Activated T-helper 1 cell treated with Interleukin-2 at 50 U/mL for 16 hours (primary cell): ENCODE data around the gene NT5DC4.

ENCODE experiments used
- DNase-seq: peaks from one replicate; pipeline ENCODE4 v3.0.0-alpha.2; 2020; ENCODE audit warnings: low read depth

Gene NT5DC4

DNA sequence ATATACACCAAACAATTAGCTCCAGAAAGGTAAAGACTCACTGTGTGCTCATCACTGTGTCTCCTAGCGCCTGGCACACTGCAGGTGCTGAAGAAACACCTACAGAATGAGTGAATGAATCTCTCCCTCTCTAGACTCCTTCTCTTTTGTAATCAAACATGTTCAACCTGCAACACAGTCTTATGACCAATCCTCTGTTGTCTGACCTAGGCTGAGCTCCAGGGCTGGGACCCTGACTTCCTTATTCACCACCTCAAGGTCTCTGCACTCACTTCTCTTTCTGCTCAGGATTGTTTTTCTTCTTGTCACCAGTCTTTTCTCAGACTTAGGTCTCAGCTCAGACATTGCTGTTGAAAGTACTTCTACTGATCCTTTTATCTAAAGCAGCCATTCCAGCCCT is 33.7 kb downstream of the NT5DC4 start:
- DNase-seq: no peak

DNA sequence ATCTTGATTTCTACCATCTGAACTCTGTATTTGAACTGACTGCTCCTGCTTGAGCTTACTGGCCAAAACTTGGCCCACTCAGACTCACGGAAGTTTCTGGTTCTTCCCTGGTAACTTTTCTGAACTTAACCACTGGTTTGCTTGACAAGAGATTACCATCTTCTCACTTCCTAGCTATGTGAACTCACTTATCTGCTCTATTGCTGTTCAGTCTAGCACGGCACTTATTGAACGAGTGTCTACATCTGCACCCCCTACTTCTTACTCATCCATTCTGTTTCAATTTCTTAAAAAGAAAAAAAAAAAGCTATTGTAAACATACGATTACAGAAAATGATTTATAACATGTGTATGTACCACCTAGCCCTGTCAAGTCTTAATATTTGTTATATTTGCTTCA is 34.6 kb downstream of the NT5DC4 start:
- DNase-seq: no peak

DNA sequence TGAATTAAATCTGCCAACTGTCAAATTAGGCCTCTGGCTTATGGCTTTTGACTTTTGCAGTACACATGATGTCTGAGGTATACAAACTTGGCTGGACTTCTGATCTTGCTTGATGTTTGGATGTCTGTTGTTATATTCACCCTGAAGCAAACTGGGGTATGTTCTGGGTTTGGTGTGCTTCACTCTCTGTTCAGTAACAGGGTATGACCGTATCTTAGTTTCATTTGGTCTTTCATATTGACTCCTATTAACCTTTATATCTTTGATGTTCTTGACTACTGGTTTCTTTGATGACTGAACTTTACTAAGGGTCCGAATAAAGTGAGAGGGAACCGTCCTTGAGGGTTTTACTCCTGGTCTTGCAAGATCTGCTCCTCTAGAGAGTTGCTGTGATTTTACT is 35.4 kb downstream of the NT5DC4 start:
- DNase-seq: no peak

DNA sequence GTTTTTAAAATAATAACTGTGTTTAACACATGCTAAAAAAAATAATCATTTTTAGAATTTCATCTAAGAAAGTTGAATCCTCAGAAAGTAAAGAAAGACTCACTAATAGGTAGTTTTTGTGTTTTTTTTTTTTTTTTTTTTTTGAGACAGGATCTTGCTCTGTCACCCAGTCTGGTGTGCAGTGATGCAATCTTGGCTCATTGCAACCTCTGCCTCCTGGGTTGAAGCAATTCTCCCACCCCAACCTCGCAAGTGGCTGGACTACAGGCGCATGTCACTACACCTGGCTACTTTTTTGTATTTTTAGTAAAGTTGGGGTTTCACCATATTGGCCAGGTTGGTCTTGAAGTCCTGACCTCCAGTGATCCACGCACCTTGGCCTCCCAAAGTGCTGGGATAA is 36.4 kb downstream of the NT5DC4 start:
- no peak for DNase-seq

DNA sequence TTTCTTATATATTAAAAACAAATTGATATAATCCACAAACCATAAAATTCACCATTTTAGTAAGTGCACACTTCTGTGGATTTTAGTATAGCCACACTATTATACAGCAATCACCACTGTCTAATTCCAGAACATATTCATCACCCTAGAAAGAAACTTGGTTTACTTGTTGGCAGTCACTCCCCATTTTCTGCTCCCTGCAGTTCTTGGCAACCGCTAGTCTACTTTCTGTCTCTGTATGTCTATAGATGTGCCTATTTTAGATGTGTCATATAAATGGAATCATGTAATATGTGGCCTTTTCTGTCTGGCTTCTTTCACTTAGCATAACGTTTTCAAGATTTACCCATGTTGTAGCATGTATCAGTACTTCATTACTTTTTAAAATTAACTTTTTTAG is 37.9 kb downstream of the NT5DC4 start:
- DNase-seq: no peak

DNA sequence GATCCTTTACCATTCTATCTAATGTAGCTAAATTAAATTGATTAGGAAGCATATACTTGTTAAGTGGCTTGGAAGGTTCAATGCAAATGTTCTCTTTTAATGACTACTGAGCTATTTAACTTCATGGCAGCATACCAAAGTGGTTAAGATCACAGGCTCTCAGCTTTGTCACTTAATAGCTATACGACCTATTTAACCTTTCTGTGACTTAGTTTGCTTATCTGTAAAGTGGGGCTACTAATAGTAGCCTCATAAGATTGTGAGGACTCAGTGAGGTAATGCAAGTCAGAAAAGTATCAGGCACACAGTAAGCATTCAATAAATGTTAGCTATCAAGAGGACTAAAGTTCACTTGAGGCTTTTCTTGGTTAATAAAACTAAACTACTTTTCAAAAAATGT is 39.3 kb downstream of the NT5DC4 start:
- no peak for DNase-seq

DNA sequence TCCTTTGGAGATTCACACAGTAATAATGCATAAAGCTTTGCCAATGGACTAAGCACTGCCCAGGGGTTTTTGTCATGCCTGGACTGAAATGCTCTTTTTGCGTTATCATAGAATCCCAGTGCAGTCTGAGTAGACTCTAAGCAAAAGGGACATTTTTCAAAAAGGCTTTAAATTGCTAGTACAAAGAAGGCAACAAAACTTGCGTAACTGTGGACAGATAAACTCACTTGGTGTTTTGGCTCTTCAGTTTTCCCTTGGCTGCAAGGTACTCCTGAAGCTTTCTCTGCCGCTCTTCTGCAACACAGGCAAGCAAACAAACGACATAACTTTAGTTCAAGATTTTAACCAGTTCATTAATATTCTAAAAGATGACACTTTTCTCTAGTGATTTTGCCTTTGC is 41.5 kb downstream of the NT5DC4 start:
- DNase-seq: no peak

DNA sequence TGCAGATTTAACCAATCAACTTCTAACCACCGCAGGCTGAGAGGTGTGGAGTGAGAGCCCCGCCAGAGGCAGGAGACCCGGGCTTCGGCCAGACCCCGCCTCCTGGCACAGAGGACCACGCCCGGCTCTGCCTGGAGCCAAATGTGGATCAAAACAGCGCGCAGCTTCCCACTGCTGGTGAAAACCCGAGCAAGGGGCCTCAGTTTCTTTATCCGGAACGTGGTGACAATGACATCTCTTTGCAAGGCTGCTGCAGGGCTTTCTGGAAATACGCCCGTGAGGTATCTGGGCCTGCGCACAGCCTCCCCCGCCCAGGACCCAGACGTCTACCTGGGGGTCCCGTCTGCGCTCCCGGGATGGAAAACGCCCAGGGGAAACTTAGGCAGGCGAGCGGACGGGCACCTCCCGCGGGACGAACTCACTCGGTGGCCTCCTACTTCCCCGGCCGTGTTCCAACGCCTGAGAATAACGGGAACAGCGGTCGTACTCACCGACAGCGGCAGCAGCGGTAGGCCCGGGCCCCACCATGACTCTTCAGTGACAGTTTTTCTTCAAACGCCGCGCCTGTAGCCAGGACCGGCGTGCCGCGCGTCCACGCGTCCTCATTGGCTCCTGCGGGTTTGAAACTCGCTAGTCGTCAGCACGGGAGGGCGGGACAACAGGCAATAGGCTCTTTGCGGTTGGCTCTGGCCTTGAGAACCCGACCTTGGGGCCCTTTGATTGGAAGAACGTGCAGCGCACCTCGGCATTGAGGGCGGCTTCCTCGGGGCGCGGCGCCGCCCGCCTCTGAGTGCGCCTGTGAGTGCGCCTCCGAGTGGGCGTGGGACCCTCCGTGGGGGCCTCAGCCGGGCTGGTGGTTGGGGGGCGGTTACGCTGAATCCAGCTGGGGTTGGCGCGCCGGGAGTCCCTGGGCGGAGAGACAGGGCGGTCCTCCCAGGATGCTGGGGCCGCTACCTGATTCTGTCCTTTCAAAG is 43.5 kb downstream of the NT5DC4 start, which contains the start of gene CKAP2L:
Gene CKAP2L, minus strand, starts transcription at position 539 of the 974 bp plus-strand sequence. Its CDS starts 11 bp downstream, at position 528.
- DNase-seq: peak; percentile 91

DNA sequence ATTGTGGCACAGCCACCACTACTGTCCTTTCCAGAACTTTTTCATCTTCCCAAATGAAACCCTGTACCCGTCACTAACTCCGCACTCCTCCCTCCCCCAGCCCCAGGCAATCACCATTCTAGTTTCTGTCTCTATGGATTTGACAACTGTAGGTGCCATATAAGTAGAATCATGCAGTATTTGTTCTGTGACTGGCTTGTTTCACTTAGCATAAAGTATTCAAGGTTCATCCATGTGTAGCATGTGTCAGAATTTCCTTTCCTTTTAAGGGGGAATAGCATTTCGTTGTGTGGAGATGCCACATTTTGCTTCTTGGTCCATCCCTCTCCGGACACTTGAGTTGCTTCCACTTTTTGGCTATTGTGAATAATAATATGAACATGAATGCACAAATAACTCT is 44.4 kb downstream of the NT5DC4 start:
- DNase-seq: no peak

DNA sequence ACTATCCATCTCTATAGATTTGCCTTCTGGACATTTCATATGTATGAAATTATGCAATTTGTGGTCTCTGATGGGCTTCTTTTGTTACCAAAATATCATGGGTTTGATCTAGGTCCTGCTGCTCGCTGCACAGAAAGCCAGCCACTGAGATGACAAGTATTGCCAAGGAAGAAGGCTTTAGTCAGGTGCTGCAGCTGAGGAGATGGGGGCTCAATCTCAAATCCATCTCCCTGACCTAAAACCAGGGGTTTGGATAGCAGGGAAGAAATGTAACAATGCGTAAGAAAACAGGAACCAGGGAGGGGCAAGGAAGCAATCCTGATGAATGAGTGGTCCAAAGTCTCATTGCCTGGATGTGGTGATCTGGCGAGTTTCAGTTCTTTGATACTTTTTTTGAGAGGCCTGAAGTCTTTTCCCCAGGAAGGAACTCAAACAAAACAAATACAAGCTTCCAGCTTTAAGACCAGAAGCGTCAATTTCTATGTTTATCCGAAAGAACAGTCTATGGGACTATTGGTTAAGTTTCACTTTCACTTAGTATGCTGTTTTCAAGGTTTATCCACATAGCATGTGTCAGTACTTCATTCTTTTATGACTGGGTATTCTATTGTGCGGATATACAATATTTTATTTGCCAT is 47.0 kb downstream of the NT5DC4 start:
- no peak for DNase-seq

DNA sequence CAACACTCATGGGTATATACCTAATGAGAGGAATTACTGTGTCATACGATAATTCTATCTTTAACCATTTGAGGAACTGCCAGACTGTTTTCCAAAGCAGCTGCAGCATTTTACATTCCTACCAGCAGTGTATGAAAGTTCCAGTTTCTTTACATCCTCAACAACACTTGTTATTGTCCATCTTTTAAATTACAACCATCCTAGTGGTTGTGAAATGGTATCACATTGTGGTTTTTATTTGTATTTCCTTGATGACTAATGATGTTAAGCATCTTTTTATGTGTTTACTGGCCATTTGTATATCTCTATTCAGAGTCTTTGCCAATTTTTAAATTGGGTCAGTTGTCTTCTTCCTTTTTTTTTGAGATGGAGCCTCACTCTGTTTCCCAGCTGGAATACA is 47.6 kb downstream of the NT5DC4 start:
- no peak for DNase-seq

DNA sequence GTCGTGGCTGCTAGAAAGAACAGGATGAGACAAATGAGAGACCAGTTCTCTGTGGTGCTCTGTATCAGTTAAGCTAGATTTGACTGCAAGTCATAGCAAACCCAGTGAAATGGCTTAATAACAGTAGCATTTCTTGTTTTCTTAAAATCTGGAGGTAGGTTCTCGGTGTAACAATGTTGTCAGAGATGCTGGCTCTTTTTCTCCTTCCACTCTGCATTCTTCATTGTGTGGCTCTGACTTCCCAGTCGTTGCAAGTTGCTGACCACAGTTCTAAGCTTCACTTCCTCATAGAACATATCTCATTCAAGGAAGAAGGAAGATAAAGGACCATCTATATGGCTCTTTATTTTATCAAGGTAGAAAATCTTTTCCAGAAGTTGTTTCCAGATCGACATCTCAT is 51.5 kb downstream of the NT5DC4 start:
- no peak for DNase-seq

DNA sequence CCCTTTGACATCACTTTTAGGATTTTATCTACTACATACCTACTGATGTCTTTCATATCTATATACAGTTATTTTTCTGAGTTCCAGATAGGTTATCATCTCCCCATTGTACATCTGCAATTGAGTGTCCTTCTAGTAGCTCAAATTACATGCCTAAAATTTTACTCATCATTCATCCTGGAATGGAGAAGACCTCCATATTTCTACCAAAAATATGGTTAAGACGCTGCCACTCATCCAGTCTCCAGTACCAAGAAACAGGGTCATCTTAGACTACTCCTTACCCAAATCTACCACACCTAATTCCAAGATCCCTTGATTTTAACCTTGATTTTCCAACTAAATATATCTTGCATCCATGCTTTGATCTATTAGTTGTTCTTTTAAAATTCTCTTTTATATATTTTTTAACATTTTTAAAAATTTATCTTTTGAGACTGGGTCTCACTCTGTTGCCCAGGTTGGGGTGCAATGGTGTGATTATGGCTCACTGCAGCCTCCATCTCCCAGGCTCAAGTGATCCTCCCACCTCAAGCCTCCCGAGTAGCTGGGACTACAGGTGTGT is 52.2 kb downstream of the NT5DC4 start:
- DNase-seq: no peak

DNA sequence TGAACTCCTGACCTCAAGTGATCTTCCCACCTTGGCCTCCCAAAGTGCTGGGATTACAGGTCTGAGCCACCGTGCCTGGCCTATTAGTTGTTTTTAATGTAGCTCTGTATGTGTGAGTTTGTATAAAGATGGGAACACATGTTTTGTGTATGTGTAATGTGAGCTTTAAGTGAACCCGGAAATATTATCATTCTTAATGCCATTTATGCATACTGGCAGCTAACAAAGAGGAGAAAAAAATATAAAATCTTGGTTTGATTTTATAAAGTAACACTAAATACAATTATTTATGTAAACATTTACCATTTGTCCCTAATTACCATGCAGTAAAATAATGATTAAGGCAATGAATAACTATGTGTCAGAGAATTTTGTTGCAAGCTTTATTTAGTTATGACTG is 52.7 kb downstream of the NT5DC4 start:
- DNase-seq: no peak

DNA sequence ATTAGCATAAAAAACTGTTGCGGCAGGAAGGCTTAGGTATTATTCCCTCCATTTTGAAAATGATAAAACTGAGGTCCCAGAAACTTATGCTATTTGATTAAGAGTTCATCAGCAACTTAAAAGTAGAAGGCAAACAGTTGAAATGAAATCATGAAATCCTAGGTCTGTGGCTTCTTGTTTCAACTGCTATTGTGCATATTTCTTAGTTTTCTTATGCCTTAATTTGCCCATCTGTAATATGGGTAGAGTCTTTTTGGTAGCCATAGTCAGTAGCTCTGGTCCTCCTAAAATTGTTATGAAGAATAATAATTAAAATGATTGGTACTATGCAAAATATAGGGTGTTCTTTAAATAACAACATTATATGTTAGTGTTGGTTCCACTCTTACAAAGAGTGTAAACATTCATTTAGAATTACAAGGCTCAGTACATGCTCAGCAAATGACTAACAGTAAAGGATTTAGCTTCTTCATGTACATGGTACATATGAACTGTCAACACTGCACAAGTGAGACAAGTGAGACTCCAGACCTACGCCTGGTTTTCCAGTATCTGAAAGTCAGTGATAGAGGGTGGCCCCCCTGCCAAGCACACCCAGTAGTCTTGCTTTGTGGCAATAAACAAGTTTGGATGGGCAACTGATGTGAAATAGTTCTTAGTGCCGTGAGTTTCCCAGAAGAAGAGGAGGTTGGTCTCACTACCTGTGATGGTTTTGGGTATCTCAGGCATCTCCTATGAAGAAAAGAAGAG is 53.9 kb downstream of the NT5DC4 start:
- DNase-seq: no peak

DNA sequence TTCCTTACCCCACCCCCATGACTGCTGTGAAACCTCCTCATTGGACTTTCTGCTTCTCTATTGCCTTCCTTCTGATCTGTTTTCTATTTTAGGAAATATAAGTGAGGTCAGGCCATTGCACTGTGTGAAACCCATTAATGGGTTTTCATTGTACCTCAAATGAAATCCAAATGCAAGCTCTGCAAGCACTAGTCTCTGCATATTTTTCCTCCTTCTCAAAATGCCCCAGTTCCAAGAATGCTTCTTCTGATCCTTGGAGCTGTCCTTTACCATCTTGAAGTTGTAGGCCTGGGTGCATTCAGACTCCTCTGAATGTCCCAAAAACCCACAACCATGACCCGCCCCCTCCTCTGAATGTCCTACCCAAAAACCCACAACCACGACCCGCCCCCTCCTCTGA is 55.3 kb downstream of the NT5DC4 start:
- no peak for DNase-seq

DNA sequence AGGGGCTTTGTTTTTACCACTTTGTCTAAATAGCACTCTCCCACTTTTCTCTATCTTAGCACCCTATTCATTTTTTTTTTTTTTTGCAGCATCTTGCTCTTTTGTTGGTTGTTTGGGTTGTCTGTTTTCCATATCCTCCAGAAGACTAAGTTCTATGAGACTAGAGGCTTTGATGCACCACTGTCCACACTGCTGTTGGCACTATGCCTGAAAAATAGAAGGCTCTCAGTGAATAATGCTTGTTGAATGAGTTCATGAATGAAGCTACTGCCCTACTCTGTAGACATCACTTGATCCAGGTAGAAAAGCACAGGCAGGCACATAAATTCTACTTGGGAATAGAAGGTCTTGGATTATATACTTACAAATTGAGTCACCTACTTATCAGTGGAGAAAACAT is 56.2 kb downstream of the NT5DC4 start:
- DNase-seq: no peak

DNA sequence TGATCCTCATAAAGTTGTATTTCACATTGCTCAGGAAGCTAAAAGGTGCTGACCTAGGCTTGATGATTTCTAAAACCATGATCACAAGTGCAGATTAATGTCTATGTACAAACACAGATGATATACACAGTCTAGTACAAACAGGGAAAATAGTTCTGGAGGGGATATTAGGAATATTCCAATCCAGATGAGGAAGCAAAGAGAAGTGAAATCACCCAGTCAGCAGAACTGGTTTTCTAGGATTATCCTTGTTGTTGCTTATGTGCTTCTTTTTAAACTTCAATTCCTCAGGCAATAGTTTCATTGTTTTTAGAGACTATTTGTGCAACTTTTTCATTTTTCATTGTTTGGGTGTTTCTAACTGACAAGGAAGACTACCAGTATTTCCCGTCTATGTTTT is 58.8 kb downstream of the NT5DC4 start:
- no peak for DNase-seq

DNA sequence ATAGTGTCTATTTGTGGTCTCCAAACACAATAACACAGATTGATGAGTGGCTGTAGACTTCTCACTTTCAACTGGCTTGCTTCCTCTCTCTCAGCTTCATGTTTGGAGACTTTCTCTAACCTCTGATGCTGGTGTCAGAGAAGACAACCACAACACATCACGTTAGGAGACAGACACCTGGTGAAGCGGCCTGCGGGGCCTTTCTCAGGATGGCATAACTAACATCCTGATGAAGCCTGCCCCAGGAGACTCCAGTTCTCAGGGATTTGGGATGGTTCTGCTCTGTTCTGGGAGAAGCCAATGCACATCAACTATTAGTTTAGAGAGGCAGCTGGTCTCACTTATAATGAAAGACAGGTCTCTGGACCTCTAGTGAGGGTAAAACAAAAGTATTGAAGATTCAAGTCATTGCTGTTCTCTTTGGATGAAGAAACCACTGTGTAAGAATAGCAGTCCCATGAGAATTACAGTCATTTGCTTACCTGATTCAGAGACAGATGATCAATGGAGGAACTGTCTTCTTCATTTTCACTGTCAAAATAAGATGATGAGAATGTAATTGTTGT is 61.5 kb downstream of the NT5DC4 start:
- no peak for DNase-seq

DNA sequence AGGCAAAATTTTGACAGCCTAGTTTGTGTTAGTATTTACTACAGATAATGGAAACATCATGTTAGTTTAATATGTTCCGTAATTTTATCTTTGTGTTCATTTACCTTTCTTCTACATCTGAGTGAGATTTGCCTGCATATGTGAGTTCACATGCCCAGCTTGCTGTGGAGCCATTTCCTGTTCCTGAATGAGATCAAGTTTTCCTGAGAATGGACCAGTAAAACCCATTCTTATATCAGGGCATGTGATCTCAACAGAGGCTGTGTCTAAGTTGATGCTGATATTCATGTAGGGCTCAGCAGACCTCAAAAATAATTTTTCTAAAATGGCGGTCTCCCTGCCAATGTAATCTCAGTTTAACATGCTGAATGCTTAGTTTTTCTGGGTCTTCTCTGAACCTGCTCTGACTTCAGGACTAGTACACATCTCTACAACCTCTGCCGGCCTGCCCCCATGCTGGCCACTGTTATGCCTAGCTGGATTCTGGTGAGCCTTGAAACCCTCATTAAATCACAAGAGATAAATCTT is 62.4 kb downstream of the NT5DC4 start:
- no peak for DNase-seq
